ENCODE results near the gene PRDM12.

Gene PRDM12

DNA sequence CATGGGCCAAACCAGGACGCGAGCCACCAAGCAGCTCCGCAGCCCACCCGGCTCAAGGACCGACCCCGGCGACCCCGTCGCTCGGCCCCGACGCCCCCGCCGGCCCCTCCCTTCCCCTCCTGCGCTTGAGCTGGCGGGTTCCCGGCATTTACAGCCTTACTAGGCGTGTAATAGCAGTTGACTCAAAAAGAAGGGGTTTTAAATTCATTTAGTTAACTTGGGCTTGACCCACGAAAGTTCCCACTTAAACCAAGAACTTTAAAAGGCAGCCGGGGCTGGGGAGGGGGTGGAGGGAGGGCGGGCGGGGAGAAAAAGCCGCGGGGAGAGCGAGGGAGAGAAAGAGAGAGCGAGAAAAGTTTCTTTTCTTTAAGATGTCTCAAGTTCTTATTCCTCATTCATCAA, 636 bp downstream of the PRDM12 start:
- DNase-seq (ENCODE audit: low read depth), result no peak
- TF ChIP-seq, protein P1, sequence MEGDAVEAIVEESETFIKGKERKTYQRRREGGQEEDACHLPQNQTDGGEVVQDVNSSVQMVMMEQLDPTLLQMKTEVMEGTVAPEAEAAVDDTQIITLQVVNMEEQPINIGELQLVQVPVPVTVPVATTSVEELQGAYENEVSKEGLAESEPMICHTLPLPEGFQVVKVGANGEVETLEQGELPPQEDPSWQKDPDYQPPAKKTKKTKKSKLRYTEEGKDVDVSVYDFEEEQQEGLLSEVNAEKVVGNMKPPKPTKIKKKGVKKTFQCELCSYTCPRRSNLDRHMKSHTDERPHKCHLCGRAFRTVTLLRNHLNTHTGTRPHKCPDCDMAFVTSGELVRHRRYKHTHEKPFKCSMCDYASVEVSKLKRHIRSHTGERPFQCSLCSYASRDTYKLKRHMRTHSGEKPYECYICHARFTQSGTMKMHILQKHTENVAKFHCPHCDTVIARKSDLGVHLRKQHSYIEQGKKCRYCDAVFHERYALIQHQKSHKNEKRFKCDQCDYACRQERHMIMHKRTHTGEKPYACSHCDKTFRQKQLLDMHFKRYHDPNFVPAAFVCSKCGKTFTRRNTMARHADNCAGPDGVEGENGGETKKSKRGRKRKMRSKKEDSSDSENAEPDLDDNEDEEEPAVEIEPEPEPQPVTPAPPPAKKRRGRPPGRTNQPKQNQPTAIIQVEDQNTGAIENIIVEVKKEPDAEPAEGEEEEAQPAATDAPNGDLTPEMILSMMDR (conservative IDR thresholded peaks at IDR 0.05; ENCODE audit: low read depth, low read length), result no peak

DNA sequence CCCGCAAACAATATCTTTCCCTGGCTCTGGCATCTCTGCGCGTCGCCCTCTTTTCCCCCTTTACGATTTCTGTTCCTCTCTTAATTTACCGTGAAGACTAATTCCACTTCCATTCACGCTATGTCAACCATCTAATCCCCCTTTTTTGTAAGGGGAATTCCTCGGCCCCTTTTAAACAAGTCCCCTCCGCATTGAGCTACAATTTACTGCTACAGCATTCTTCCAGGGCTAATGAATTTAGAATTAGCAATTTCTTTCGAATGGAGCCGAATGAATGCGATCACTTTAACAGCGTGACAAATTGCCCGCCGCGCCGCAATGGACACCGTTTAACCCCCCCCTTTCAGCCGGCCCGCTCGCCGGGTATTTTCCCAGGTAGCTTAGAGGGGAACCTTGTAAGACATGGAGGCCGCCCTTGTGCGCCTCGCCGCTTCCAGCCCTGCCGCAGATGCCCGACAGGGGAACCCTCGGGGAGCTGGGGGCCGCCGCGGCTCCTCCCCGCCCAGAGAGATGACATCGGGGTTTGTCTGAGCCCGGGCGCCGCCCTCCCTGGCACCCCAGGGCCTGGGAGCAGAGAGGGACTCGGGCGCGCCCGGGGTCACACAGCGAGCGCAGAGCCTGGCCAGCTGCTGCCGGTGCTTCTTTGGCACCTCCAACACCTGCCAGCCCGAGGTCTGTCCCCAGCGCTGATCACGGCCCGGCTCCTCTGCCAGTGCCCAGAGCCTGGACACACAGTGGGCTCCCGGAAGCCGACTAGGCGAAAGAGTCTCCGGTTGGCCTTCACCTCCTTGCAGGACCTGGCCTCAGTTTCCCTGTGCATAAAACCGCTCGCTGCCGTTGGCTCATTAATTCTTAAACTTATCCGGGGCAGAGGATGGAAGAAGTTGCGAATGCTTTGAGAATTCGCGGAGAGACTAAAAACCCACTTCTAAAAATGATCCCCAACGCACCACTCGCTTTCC, 1.3 kb downstream of the PRDM12 start:
- TF ChIP-seq, protein P1 (conservative IDR thresholded peaks at IDR 0.05; ENCODE audit: low read depth, low read length), result no peak
- H3K4me3 ChIP-seq (ENCODE audit: low read length), result no peak overlapping the region
- no peak for DNase-seq (ENCODE audit: low read depth)

More for the DNA sequence above, 636 bp downstream of the PRDM12 start:
- H3K4me3 ChIP-seq (ENCODE audit: low read length), result no peak overlapping the region

DNA sequence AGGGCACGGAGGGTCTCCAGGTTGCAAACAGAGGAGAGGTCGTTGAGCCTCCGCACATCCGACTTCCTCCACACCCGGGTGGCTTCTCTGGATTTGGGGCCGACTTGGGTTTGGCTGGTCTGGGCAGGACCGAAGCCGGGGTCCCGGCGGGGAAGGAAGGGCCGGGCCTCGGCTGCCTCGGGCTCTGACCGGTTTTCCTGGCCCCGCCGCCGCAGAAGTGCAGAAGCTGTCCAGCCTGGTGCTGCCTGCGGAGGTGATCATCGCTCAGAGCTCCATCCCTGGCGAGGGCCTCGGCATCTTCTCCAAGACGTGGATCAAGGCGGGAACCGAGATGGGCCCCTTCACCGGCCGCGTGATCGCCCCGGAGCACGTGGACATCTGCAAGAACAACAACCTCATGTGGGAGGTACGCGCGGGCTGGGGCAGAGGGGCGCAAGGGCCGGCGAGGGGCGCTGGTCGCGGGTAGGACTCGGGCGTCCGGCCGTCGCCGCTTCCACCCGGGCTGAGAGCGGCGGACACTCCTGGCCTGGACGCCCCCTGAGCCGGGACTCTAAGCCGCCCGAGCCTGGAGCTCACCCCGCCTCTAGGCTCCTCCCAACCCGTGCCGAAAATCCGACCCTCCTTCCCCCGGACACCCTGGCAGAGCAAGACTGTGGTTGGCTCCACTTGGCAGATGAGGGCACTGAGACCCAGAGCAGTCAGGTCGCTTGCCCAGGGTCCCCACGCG, 2.2 kb downstream of the PRDM12 start:
- TF ChIP-seq, protein P1 (conservative IDR thresholded peaks at IDR 0.05; ENCODE audit: low read depth, low read length), result no peak
- DNase-seq (ENCODE audit: low read depth), result no peak

DNA sequence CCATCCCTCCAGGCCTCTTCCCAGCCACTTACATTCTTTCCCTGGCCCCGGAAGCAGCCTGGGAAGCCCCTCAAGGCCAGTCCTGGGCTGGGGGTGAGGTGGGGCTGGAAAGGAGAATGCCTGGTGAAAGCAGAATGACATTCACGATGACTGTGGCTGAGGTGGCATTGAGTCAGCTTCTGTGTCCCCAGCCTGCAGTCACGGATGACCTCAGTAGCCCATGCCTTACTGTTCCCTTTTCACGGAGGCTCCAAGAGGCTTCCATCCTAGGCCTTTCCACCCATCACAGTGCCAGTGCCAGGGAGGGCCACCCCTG, 2.7 kb downstream of the PRDM12 start:
- TF ChIP-seq, protein P1 (conservative IDR thresholded peaks at IDR 0.05; ENCODE audit: low read depth, low read length), result no peak
- DNase-seq (ENCODE audit: low read depth), result no peak
- no peak overlapping the region for H3K4me3 ChIP-seq (ENCODE audit: low read length)

More for the DNA sequence above, 2.2 kb downstream of the PRDM12 start:
- no peak overlapping the region for H3K4me3 ChIP-seq (ENCODE audit: low read length)

DNA sequence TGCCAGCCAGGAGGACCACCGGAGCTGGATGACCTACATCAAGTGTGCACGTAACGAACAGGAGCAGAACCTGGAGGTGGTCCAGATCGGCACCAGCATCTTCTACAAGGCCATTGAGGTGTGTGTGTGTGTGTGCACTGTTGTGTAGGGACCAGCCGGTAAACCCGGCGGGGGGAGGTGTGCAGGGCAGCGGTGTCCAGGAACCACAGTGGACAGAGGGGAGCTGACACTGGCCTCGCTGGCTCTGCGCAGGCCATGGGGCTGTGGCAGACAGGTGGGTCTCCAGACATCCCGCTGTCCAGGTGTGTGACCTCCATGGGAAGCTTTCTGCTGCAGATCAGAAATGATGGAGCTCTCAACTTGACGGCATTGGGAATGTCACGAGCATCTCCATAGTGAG, 3.8 kb downstream of the PRDM12 start:
- H3K4me3 ChIP-seq (ENCODE audit: low read length), result no peak overlapping the region
- DNase-seq (ENCODE audit: low read depth), result no peak
- TF ChIP-seq, protein P1 (conservative IDR thresholded peaks at IDR 0.05; ENCODE audit: low read depth, low read length), result no peak

DNA sequence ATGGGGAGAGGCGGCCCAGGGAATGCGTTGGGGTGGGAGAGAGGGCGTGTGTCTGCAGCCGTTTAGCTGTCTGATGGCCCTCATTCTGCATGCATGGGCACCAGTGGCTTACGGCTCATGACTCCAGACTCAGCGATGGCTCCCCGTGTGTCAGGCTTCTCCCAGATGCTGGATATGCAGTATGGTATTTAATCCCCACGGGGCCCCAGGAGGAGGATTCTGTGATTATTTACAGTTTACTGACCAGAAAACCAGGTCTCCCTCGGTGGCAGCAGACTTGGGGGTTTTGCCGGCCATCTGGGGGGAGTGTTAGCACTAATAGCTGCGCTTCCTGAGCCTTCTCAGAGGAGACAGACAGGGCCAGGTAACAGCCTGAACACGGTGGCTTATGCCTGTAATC, 4.3 kb downstream of the PRDM12 start:
- no peak overlapping the region for H3K4me3 ChIP-seq (ENCODE audit: low read length)
- TF ChIP-seq, protein P1 (conservative IDR thresholded peaks at IDR 0.05; ENCODE audit: low read depth, low read length), result no peak
- DNase-seq (ENCODE audit: low read depth), result no peak

All from retinal pigment epithelial cell (primary cell).